ENCODE data around the gene GALNT16.

Gene GALNT16

DNA sequence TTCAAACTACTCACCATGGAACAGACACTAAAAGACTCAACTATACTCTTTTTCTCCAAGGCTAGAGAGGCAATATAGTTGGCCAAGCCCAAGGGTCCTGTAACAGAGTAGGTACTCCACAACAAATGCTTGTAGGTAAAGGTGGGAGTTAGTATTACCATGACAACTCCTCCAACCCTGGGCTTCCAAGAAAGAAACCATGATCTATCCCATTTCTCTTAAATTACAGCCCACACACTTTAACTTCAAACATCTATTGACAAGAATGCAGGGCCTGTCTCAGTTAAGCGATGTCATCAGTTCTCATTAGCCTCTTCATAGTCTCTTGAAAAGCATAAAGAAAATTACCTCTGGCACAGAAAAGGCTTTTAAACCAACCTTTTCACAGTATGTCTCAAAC, 113.1 kb downstream of the GALNT16 start:
- Histone ChIP-seq H3K27ac (replicated peaks) (no peak overlapping the region), H3K27me3 (ENCODE audit: insufficient read depth, poor library complexity, severe bottlenecking) (no peaks in the 10 kb centered on the region), H3K4me3 (replicated peaks; ENCODE audit: insufficient read depth, low read length) (no peak overlapping the region)
- TF ChIP-seq, protein P1, sequence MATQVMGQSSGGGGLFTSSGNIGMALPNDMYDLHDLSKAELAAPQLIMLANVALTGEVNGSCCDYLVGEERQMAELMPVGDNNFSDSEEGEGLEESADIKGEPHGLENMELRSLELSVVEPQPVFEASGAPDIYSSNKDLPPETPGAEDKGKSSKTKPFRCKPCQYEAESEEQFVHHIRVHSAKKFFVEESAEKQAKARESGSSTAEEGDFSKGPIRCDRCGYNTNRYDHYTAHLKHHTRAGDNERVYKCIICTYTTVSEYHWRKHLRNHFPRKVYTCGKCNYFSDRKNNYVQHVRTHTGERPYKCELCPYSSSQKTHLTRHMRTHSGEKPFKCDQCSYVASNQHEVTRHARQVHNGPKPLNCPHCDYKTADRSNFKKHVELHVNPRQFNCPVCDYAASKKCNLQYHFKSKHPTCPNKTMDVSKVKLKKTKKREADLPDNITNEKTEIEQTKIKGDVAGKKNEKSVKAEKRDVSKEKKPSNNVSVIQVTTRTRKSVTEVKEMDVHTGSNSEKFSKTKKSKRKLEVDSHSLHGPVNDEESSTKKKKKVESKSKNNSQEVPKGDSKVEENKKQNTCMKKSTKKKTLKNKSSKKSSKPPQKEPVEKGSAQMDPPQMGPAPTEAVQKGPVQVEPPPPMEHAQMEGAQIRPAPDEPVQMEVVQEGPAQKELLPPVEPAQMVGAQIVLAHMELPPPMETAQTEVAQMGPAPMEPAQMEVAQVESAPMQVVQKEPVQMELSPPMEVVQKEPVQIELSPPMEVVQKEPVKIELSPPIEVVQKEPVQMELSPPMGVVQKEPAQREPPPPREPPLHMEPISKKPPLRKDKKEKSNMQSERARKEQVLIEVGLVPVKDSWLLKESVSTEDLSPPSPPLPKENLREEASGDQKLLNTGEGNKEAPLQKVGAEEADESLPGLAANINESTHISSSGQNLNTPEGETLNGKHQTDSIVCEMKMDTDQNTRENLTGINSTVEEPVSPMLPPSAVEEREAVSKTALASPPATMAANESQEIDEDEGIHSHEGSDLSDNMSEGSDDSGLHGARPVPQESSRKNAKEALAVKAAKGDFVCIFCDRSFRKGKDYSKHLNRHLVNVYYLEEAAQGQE (IDR thresholded peaks at IDR 0.05; ENCODE audit: insufficient replicate concordance, low read depth): no peak
- TF ChIP-seq POLR2AphosphoS5 (IDR thresholded peaks at IDR 0.05; ENCODE audit: low read depth) (no peak), SPI1 (IDR thresholded peaks at IDR 0.05; ENCODE audit: borderline replicate concordance, low read depth) (no peak)
- DNase-seq (ENCODE audit: low read depth in 1 of 2, low spot score in 1 of 2): no peak

DNA sequence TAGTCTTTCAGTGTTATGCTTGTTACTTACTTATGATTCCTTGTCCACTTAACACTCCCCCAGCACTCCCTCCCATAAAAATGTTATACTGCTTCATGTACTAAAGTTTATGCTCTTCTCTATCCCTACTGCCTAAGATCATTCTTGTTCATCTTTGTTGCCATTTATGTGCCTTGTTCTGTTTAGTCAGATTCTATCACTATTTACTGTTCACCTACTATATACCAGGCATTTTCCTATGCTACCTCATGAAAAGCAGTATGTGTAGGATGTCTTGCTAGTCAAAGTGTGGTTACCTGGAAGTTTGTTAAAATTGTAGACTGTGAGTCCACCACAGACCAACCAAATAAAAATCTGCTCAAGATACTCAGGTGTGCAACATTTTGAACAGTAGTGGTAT, 114.3 kb downstream of the GALNT16 start:
- no peak overlapping the region for H3K4me3 ChIP-seq (replicated peaks; ENCODE audit: insufficient read depth, low read length)
- no peak for TF ChIP-seq POLR2AphosphoS5 (IDR thresholded peaks at IDR 0.05; ENCODE audit: low read depth)
- no peak for TF ChIP-seq GABPA (IDR thresholded peaks at IDR 0.05; ENCODE audit: low read depth)
- TF ChIP-seq, protein P1 (IDR thresholded peaks at IDR 0.05; ENCODE audit: insufficient replicate concordance, low read depth): no peak
- TF ChIP-seq SPI1 (IDR thresholded peaks at IDR 0.05; ENCODE audit: borderline replicate concordance, low read depth): no peak
- TF ChIP-seq CTCF (IDR thresholded peaks at IDR 0.05; ENCODE audit: insufficient read depth, low read length): no peak

GRCh38 chr14:69375182-69375581, 115.2 kb downstream of the GALNT16 start:
- Histone ChIP-seq H3K27ac (replicated peaks) (no peak overlapping the region), H3K4me3 (replicated peaks; ENCODE audit: insufficient read depth, low read length) (no peak overlapping the region), H3K27me3 (ENCODE audit: insufficient read depth, poor library complexity, severe bottlenecking) (no peaks in the 10 kb centered on the region)
- no peak for DNase-seq (ENCODE audit: low read depth in 1 of 2, low spot score in 1 of 2)
- TF ChIP-seq, protein P1 (IDR thresholded peaks at IDR 0.05; ENCODE audit: insufficient replicate concordance, low read depth): no peak
- TF ChIP-seq POLR2AphosphoS5 (IDR thresholded peaks at IDR 0.05; ENCODE audit: low read depth) (no peak), GABPA (IDR thresholded peaks at IDR 0.05; ENCODE audit: low read depth) (no peak), SPI1 (IDR thresholded peaks at IDR 0.05; ENCODE audit: borderline replicate concordance, low read depth) (no peak), CTCF (IDR thresholded peaks at IDR 0.05; ENCODE audit: insufficient read depth, low read length) (no peak)

More for the DNA sequence above, 114.3 kb downstream of the GALNT16 start:
- H3K27me3 ChIP-seq (ENCODE audit: insufficient read depth, poor library complexity, severe bottlenecking): no peaks in the 10 kb centered on the region
- no peak overlapping the region for H3K27ac ChIP-seq (replicated peaks)
- DNase-seq (ENCODE audit: low read depth in 1 of 2, low spot score in 1 of 2): no peak
